Measurements from ENCODE around the gene SLAMF7. TPM values are rescaled to one million over a fixed set of nuclear protein-coding genes. Genes with fewer than 3 reads are reported as not detected.
A peak's percentile ranks its signal among the peaks of the same experiment; 100 is the strongest.
"Not testable (repeated sequence)": the region's sequence is repeated elsewhere in the genome, so short reads cannot be mapped to it uniquely, and the experiment has no call there.

SLAMF7 gene
- total and polyA plus RNA-seq, 10 of the 15 experiments (the other 5 are each of a cell fraction or from before 2014, with no cell fraction given): 66.6 to 284 (median 108) TPM

GRCh38 chr1:160781914-160782689, 43.1 kb downstream of the SLAMF7 start (continued):
- TF ChIP-seq SRF (IDR thresholded peaks at IDR 0.05; ENCODE audit: low read depth in 2 of 2, low read length in 2 of 2) (no peak), RAD51 (IDR thresholded peaks at IDR 0.05) (0 out of 2 replicates have a peak, but pooled peaks have one; percentile 32), DPF2 (IDR thresholded peaks at IDR 0.05) (peak; percentile 91), IKZF2 (IDR thresholded peaks at IDR 0.05) (peak; percentile 99), MEF2A (IDR thresholded peaks at IDR 0.05; ENCODE audit: insufficient read depth, low read depth, low read length) (0 out of 2 replicates have a peak, but pooled peaks have one; percentile 11), RUNX3 (IDR thresholded peaks at IDR 0.05; ENCODE audit: low read length) (peak; percentile 90), E4F1 (IDR thresholded peaks at IDR 0.05; ENCODE audit: borderline replicate concordance, partially characterized antibody) (no peak), SP1 (IDR thresholded peaks at IDR 0.05; ENCODE audit: low read depth, low read length) (peak; percentile 26), MEF2B (IDR thresholded peaks at IDR 0.05; ENCODE audit: partially characterized antibody, poor library complexity, severe bottlenecking) (peak; percentile 60), MYB (IDR thresholded peaks at IDR 0.05; ENCODE audit: borderline replicate concordance, low read depth, low read length) (no peak)

- CTCF ChIA-PET: interaction anchor here (1.2 to 9.4 kb wide), 5 partner anchors 35 to 207 kb away, joined by 4 to 188 read pairs (median 12); no protein-coding TSS in a partner anchor
- H3K9me3 ChIP-seq (replicated peaks; ENCODE audit: control insufficient read depth, insufficient read depth, low read length); H3K9ac ChIP-seq (ENCODE audit: control insufficient read depth, insufficient read depth, low read length); DNase-seq (ENCODE audit: low read depth, low spot score); in situ Hi-C loops (cut with MboI); H4K20me1 ChIP-seq (ENCODE audit: control insufficient read depth, insufficient read depth); intact Hi-C loops (cut with micrococcal nuclease; ENCODE audit: unreplicated experiment); POLR2A ChIA-PET; H2AFZ ChIP-seq (ENCODE audit: control insufficient read depth, low read depth, low read length); H3K4me3 ChIP-seq; ATAC-seq; FAIRE-seq; H3K79me2 ChIP-seq (ENCODE audit: control insufficient read depth, insufficient read depth, low read length); H3K27me3 ChIP-seq (replicated peaks in 1 of 2; ENCODE audit: control insufficient read depth in 2 of 2, insufficient read depth in 2 of 2, low read length in 1 of 2); H3K36me3 ChIP-seq (ENCODE audit: control insufficient read depth in 2 of 2, insufficient read depth in 2 of 2, low read length in 1 of 2): not testable (repeated sequence)
- Histone ChIP-seq H3K4me1 (ENCODE audit: control insufficient read depth, insufficient read depth, low read length) (peaks cover 23% of the 10 kb centered on the region), H3K27ac (ENCODE audit: control insufficient read depth, insufficient read depth) (peak overlapping the region; percentile 57; the same call in 1 of the 2 replicates), H3K4me2 (ENCODE audit: control insufficient read depth, insufficient read depth) (peak overlapping the region; percentile 32)
- 92% methylated on average over 24 of the region's 25 CpGs for WGBS (ENCODE audit: insufficient coverage, insufficient replicate concordance, low lambda C conversion rate, missing lambda C conversion rate)
- SMC1A ChIA-PET (ENCODE audit: uncharacterized antibody, unreplicated experiment): interaction anchor here (1.1 to 4.6 kb wide), 2 partner anchors 13 to 48 kb away, joined by 4 to 60 read pairs; no protein-coding TSS in a partner anchor
- RAD21 ChIA-PET (ENCODE audit: unreplicated experiment): interaction anchor here (8.9 kb wide), 1 partner anchor 51 kb away, joined by 193 read pairs; no protein-coding TSS in a partner anchor
- BruUV-seq (replicated peaks): TSS peak; percentile 91
These were observed 44.1 kb downstream of the SLAMF7 start for GRCh38 chr1:160782988-160783765.

All from GM12878 (cell line).